ENCODE measurements around the gene MIA2. TPM values are rescaled to one million over a fixed set of nuclear protein-coding genes. Genes with fewer than 3 reads are reported as not detected.

MIA2 gene
- total and polyA plus RNA-seq, 2 experiments from 2014 or later: 9.5 to 10.9 TPM

DNA sequence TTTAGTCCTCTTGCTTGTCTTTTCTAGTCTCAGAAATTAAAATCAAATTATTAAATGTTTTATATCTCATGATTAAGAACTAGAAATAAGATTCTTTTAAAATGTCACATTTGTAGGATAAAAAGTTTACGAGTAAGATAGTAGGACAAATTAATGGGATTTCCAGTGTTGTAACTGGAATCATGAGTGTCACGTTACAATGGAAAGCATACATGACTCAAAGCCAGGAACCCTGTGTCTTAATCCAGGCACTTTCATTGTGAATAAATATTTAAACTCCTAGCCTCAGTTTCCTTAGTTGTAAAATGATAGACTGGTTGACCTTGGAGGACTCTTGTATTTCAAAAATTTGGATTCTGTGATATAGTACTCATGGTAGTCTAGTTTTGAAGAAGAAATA, 84.9 kb downstream of the MIA2 start:
- H3K4me2 ChIP-seq: no peak overlapping the region
- H4K20me1 ChIP-seq (replicated peaks; ENCODE audit: insufficient read depth): no peaks in the 10 kb centered on the region
- no peak for TF ChIP-seq JUNB (IDR thresholded peaks at IDR 0.05; ENCODE audit: unreplicated experiment)
- no peak for TF ChIP-seq CREB1 (CRISPR knock-in tag; IDR thresholded peaks at IDR 0.05; ENCODE audit: low read depth)
- TF ChIP-seq CTCF (conservative IDR thresholded peaks at IDR 0.05; ENCODE audit: low read depth in 2 of 2): no peak
- no peak for TF ChIP-seq ZNF462 (CRISPR knock-in tag; IDR thresholded peaks at IDR 0.05)
- no peak for TF ChIP-seq ZNF114 (CRISPR knock-in tag; IDR thresholded peaks at IDR 0.05)
- TF ChIP-seq ZNF331 (CRISPR knock-in tag; IDR thresholded peaks at IDR 0.05; ENCODE audit: low read depth): no peak
- no peak for TF ChIP-seq STAT1 (IDR thresholded peaks at IDR 0.05; ENCODE audit: unreplicated experiment)
- no peak for TF ChIP-seq NANOG (IDR thresholded peaks at IDR 0.05; ENCODE audit: borderline replicate concordance)
- no peak for TF ChIP-seq REST (IDR thresholded peaks at IDR 0.05; ENCODE audit: unreplicated experiment)
- TF ChIP-seq, protein P1, sequence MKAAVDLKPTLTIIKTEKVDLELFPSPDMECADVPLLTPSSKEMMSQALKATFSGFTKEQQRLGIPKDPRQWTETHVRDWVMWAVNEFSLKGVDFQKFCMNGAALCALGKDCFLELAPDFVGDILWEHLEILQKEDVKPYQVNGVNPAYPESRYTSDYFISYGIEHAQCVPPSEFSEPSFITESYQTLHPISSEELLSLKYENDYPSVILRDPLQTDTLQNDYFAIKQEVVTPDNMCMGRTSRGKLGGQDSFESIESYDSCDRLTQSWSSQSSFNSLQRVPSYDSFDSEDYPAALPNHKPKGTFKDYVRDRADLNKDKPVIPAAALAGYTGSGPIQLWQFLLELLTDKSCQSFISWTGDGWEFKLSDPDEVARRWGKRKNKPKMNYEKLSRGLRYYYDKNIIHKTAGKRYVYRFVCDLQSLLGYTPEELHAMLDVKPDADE (IDR thresholded peaks at IDR 0.05): no peak
- TF ChIP-seq POLR2AphosphoS5 (IDR thresholded peaks at IDR 0.05; ENCODE audit: low read depth): no peak
- TF ChIP-seq EZH2 (IDR thresholded peaks at IDR 0.05; ENCODE audit: low read depth, unreplicated experiment): no peak
- TF ChIP-seq EZH2phosphoT487 (IDR thresholded peaks at IDR 0.05; ENCODE audit: unreplicated experiment): no peak
- H3K36me3 ChIP-seq (ENCODE audit: insufficient read depth): no peaks in the 10 kb centered on the region
- Mint-ChIP-seq H3K27me3 (ENCODE audit: insufficient read depth, low read depth, poor library complexity) (no peaks in the 10 kb centered on the region), H3K36me3 (ENCODE audit: low read depth) (peaks cover 2% of the 10 kb centered on the region; the same call in 1 of the 3 replicates), H3K9me3 (no peaks in the 10 kb centered on the region), H3K4me3 (no peak overlapping the region), H3K4me1 (no peaks in the 10 kb centered on the region), H3K27ac (no peak overlapping the region)
- ATAC-seq (no peak), DNase-seq (ENCODE audit: low spot score) (no peak)
- no peaks in the 10 kb centered on the region for H3K27me3 ChIP-seq (ENCODE audit: insufficient read depth)
- H3F3A ChIP-seq (replicated peaks; ENCODE audit: low read depth): no peaks in the 10 kb centered on the region
- H2AFZ ChIP-seq: no peak overlapping the region
- no peak overlapping the region for H3K4me3 ChIP-seq
- H3K4me1 ChIP-seq (ENCODE audit: insufficient read depth): no peaks in the 10 kb centered on the region
- no peaks in the 10 kb centered on the region for H3K9me2 ChIP-seq (ENCODE audit: insufficient read depth)
- H3K27ac ChIP-seq (ENCODE audit: low read depth): no peak overlapping the region
- H3K79me2 ChIP-seq (replicated peaks; ENCODE audit: insufficient read depth): no peaks in the 10 kb centered on the region
